Lower leg skin (tissue), 4 donors: ENCODE data around the gene BBOX1. TPM values are rescaled to one million over a fixed set of nuclear protein-coding genes. Genes with fewer than 3 reads are reported as not detected.
"Not testable (repeated sequence)": the region's sequence is repeated elsewhere in the genome, so short reads cannot be mapped to it uniquely, and the experiment has no call there.

Experiments
- DNase-seq, 2 donors: peaks; one replicate each; pipeline ENCODE4 v3.0.0-alpha.2; 2019; ENCODE audit warnings: low spot score in 2 of 2
- H3K4me3 ChIP-seq: fragments of 200-600 bp; sonication (generic); 2 replicates; pipeline ENCODE4 v1.5.1; 2017; ENCODE audit warnings: mild to moderate bottlenecking, low read depth; ENCODE audit not compliant: poor library complexity, severe bottlenecking
- CTCF ChIP-seq, 3 donors: fragments of 450-650 bp; IDR thresholded peaks; one replicate each; pipeline ENCODE4 v1.5.1; 2016; ENCODE audit warnings: antibody characterized with exemption in 3 of 3, mild to moderate bottlenecking in 3 of 3, moderate library complexity in 2 of 3
- POLR2A ChIP-seq, 2 donors: fragments of 450-650 bp; IDR thresholded peaks; one replicate each; pipeline ENCODE4 v1.6.1; 2016 to 2017; ENCODE audit warnings: antibody characterized with exemption in 2 of 2, mild to moderate bottlenecking in 1 of 2, moderate library complexity in 1 of 2
- WGBS, 2 donors: methylation state at CpG; one replicate each; pipeline ENCODE4 v1.1.5; 2018; 5-methylcytosine and 5-hydroxymethylcytosine counted together
- intact Hi-C: fragments of 100-400 bp; cut with DNase I; formaldehyde crosslinking; loops from one replicate; pipeline ENCODE4 v1.15.0; 2023; ENCODE audit warnings: low total_unique reads
- total RNA-seq, 4 donors: library from RNA; depleted of rRNA; stranded (reverse); fragments of >200 nt; gene quantifications; one replicate each; pipeline ENCODE4 v1.1.0, GENCODE V29; 2016

Gene BBOX1
- total RNA-seq, 4 donors from 2014 or later, result 31.2 to 48.8 (median 38.2) TPM

GRCh38 chr11:27120211-27120610, 79.6 kb downstream of the BBOX1 start:
- intact Hi-C loops, result loop anchor here (10.0 kb wide), 1 partner anchor 365 kb away; no protein-coding TSS in a partner anchor
- DNase-seq, result no peak
- WGBS, 2 donors, result 59 to 73% methylated on average over 1 of the region's 1 CpG

GRCh38 chr11:27122001-27122400, 81.4 kb downstream of the BBOX1 start:
- intact Hi-C loops, result loop anchor here (10.0 kb wide), 1 partner anchor 367 kb away; no protein-coding TSS in a partner anchor
- WGBS, 2 donors, result 73% methylated on average over 4 of the region's 4 CpGs

More at GRCh38 chr11:27120211-27120610, 79.6 kb downstream of the BBOX1 start:
- no peak overlapping the region for H3K4me3 ChIP-seq
- no peak for TF ChIP-seq CTCF (IDR thresholded peaks at IDR 0.05)
- no peak for TF ChIP-seq POLR2A (IDR thresholded peaks at IDR 0.05)

GRCh38 chr11:27124514-27125264, 84.1 kb downstream of the BBOX1 start:
- 94% methylated on average over 7 of the region's 7 CpGs for WGBS, 2 donors
- intact Hi-C loops, result loop anchor here (10.0 kb wide), 1 partner anchor 370 kb away; no protein-coding TSS in a partner anchor
- H3K4me3 ChIP-seq, result no peak overlapping the region
- no peak for TF ChIP-seq POLR2A (IDR thresholded peaks at IDR 0.05)
- TF ChIP-seq CTCF (IDR thresholded peaks at IDR 0.05), result no peak
- DNase-seq, result no peak

More at GRCh38 chr11:27122001-27122400, 81.4 kb downstream of the BBOX1 start:
- TF ChIP-seq POLR2A (IDR thresholded peaks at IDR 0.05) (no peak), CTCF (IDR thresholded peaks at IDR 0.05) (no peak)
- no peak overlapping the region for H3K4me3 ChIP-seq
- no peak for DNase-seq

GRCh38 chr11:27129686-27130085, 89.1 kb downstream of the BBOX1 start:
- no peak for DNase-seq
- H3K4me3 ChIP-seq, result no peak overlapping the region
- no peak for TF ChIP-seq CTCF (IDR thresholded peaks at IDR 0.05)
- no peak for TF ChIP-seq POLR2A (IDR thresholded peaks at IDR 0.05)
- intact Hi-C loops, result loop anchor here (10.0 kb wide), 1 partner anchor 375 kb away; no protein-coding TSS in a partner anchor

- no peak overlapping the region for H3K4me3 ChIP-seq
- no peak for DNase-seq
- TF ChIP-seq POLR2A (IDR thresholded peaks at IDR 0.05) (no peak), CTCF (IDR thresholded peaks at IDR 0.05) (no peak)
- intact Hi-C loops, result no loop called here
Observed at GRCh38 chr11:27130806-27131205, 90.2 kb downstream of the BBOX1 start.

- H3K4me3 ChIP-seq, intact Hi-C loops, DNase-seq: not testable (repeated sequence)
- WGBS, 2 donors, result 75% methylated on average over 8 of the region's 8 CpGs
Observed at GRCh38 chr11:27135924-27136329, 95.3 kb downstream of the BBOX1 start.
